DND-41 (cell line): Measurements from ENCODE around the gene CPN2.

Experiments used
- CTCF ChIP-seq: IDR thresholded peaks from 2 replicates; pipeline ENCODE4 v1.5.1; 2012; ENCODE audit warnings: borderline replicate concordance, low read length, moderate library complexity, mild to moderate bottlenecking; ENCODE audit not compliant: poor library complexity, severe bottlenecking; ENCODE audit errors: extremely low read depth
- EZH2 ChIP-seq: IDR thresholded peaks from 3 replicates; pipeline ENCODE4 v1.6.1; 2012; ENCODE audit warnings: borderline replicate concordance, low read depth, mild to moderate bottlenecking, moderate library complexity, low read length, inconsistent platforms; ENCODE audit not compliant: severe bottlenecking

- TF ChIP-seq CTCF (no peak), EZH2 (no peak)
Observed at GRCh38 chr3:194374935-194375334, 23.8 kb upstream of the CPN2 start.
